Neural cell (in vitro differentiated cells): ENCODE data around the gene MTOR. TPM values are rescaled to one million over a fixed set of nuclear protein-coding genes. Genes with fewer than 3 reads are reported as not detected.
"Not testable (repeated sequence)": the region's sequence is repeated elsewhere in the genome, so short reads cannot be mapped to it uniquely, and the experiment has no call there.

ENCODE experiments used
- H2AFZ ChIP-seq: fragments of 200-600, 300-800 bp; sonication (generic), shearing (Covaris generic); 2 replicates; pipeline ENCODE4 v1.6.0; 2014; ENCODE audit warnings: low read depth, mild to moderate bottlenecking, antibody characterized with exemption, low read length, moderate library complexity
- H3F3A ChIP-seq: fragments of 200-600 bp; shearing (Covaris generic); 2 replicates; pipeline ENCODE4 v1.6.1; 2016; ENCODE audit warnings: mild to moderate bottlenecking, moderate library complexity, mixed read lengths, antibody characterized with exemption, low read length; ENCODE audit not compliant: insufficient read depth, poor library complexity, severe bottlenecking
- H3K27ac ChIP-seq: fragments of 200-600, 300-800 bp; sonication (generic), shearing (Covaris generic); 2 replicates; pipeline ENCODE4 v1.5.1; 2014; ENCODE audit warnings: mild to moderate bottlenecking, low read length, moderate library complexity
- H3K27me3 ChIP-seq: fragments of 300-800, 200-600 bp; sonication (generic), shearing (Covaris generic); 2 replicates; pipeline ENCODE4 v1.6.0; 2014; ENCODE audit warnings: mild to moderate bottlenecking, low read depth, low read length, moderate library complexity; ENCODE audit not compliant: insufficient read depth
- H3K36me3 ChIP-seq: fragments of 300-800, 200-600 bp; sonication (generic), shearing (Covaris generic); 2 replicates; pipeline ENCODE4 v1.5.1; 2014; ENCODE audit warnings: mild to moderate bottlenecking, antibody characterized with exemption, low read length, moderate library complexity; ENCODE audit not compliant: insufficient read depth
- H3K4me2 ChIP-seq: fragments of 300-800, 200-600 bp; sonication (generic), shearing (Covaris generic); 2 replicates; pipeline ENCODE4 v1.6.0; 2014; ENCODE audit warnings: mild to moderate bottlenecking, low read length
- H3K4me3 ChIP-seq: fragments of 300-800, 200-600 bp; sonication (generic), shearing (Covaris generic); 2 replicates; pipeline ENCODE4 v1.5.1; 2014; ENCODE audit warnings: mild to moderate bottlenecking, low read length, moderate library complexity
- H3K79me2 ChIP-seq: fragments of 200-600 bp; shearing (Covaris generic); replicated peaks from 2 replicates; pipeline ENCODE4 v1.6.0; 2014; ENCODE audit warnings: mild to moderate bottlenecking, low read length, moderate library complexity; ENCODE audit not compliant: insufficient read depth
- H3K9ac ChIP-seq: fragments of 300-800, 200-600 bp; sonication (generic), shearing (Covaris generic); 2 replicates; pipeline ENCODE4 v1.6.1; 2016; ENCODE audit warnings: mild to moderate bottlenecking, low read length, mixed read lengths
- H3K9me2 ChIP-seq: fragments of 200-600 bp; shearing (Covaris generic); 2 replicates; pipeline ENCODE4 v1.6.1; 2016; ENCODE audit warnings: mild to moderate bottlenecking, low read length, mixed read lengths; ENCODE audit not compliant: insufficient read depth
- H3K9me3 ChIP-seq: fragments of 200-600, 300-800 bp; sonication (generic), shearing (Covaris generic); 2 replicates; pipeline ENCODE4 v1.6.1; 2016; ENCODE audit warnings: mild to moderate bottlenecking, mixed run types, low read length, moderate library complexity, mixed read lengths
- H4K20me1 ChIP-seq: fragments of 200-600 bp; shearing (Covaris generic); 2 replicates; pipeline ENCODE4 v1.6.1; 2016; ENCODE audit warnings: mild to moderate bottlenecking, mixed run types; ENCODE audit not compliant: insufficient read depth
- EP300 ChIP-seq: fragments of 450-650 bp; conservative IDR thresholded peaks from 2 replicates; pipeline ENCODE4 v1.6.1; 2014; ENCODE audit warnings: antibody characterized with exemption, mild to moderate bottlenecking, moderate library complexity; ENCODE audit not compliant: poor library complexity, severe bottlenecking
- EZH2 ChIP-seq: fragments of 200-600, 300-800 bp; shearing (Covaris generic), sonication (generic); IDR thresholded peaks from 2 replicates; pipeline ENCODE4 v1.6.1; 2014; ENCODE audit warnings: antibody characterized with exemption, low read length, borderline replicate concordance, mild to moderate bottlenecking; ENCODE audit not compliant: insufficient read depth, poor library complexity, severe bottlenecking
- MXI1 ChIP-seq: fragments of 450-650 bp; conservative IDR thresholded peaks from 2 replicates; pipeline ENCODE4 v1.6.1; 2014; ENCODE audit warnings: antibody characterized with exemption, mild to moderate bottlenecking; ENCODE audit not compliant: poor library complexity, severe bottlenecking
- POLR2AphosphoS5 ChIP-seq: IDR thresholded peaks from 2 replicates; pipeline ENCODE4 v1.6.1; 2012
- RAD21 ChIP-seq: fragments of 450-650 bp; conservative IDR thresholded peaks from 2 replicates; pipeline ENCODE4 v1.6.1; 2014; ENCODE audit warnings: antibody characterized with exemption, mild to moderate bottlenecking, moderate library complexity
- SMC3 ChIP-seq: fragments of 450-650 bp; conservative IDR thresholded peaks from 2 replicates; pipeline ENCODE4 v1.6.1; 2014; ENCODE audit warnings: antibody characterized with exemption, mild to moderate bottlenecking, moderate library complexity; ENCODE audit not compliant: poor library complexity
- TAF1 ChIP-seq: IDR thresholded peaks from 2 replicates; pipeline ENCODE4 v1.6.1; 2012; ENCODE audit warnings: low read depth
- polyA plus RNA-seq: library from polyadenylated mRNA; depleted of rRNA; stranded (reverse); fragments of >200 nt; gene quantifications from 2 replicates; pipeline ENCODE4 v1.2.3, GENCODE V29; 2014
- TF ChIP-seq, protein P1 (sequence below): IDR thresholded peaks from 2 replicates; pipeline ENCODE4 v1.6.1; 2012; ENCODE audit warnings: borderline replicate concordance
- TF ChIP-seq, protein P2 (sequence below): fragments of 450-650 bp; IDR thresholded peaks from 2 replicates; pipeline ENCODE4 v1.5.1; 2014; ENCODE audit warnings: antibody characterized with exemption, mild to moderate bottlenecking, moderate library complexity; ENCODE audit not compliant: poor library complexity, severe bottlenecking

The MTOR gene
- polyA plus RNA-seq, 1 donor from 2014 or later = 41.2 TPM

- TF ChIP-seq TAF1 (no peak), EP300 (no peak), EZH2 (no peak), SMC3 (no peak), RAD21 (no peak), POLR2AphosphoS5 (no peak), MXI1 (no peak)
- TF ChIP-seq, protein P1, sequence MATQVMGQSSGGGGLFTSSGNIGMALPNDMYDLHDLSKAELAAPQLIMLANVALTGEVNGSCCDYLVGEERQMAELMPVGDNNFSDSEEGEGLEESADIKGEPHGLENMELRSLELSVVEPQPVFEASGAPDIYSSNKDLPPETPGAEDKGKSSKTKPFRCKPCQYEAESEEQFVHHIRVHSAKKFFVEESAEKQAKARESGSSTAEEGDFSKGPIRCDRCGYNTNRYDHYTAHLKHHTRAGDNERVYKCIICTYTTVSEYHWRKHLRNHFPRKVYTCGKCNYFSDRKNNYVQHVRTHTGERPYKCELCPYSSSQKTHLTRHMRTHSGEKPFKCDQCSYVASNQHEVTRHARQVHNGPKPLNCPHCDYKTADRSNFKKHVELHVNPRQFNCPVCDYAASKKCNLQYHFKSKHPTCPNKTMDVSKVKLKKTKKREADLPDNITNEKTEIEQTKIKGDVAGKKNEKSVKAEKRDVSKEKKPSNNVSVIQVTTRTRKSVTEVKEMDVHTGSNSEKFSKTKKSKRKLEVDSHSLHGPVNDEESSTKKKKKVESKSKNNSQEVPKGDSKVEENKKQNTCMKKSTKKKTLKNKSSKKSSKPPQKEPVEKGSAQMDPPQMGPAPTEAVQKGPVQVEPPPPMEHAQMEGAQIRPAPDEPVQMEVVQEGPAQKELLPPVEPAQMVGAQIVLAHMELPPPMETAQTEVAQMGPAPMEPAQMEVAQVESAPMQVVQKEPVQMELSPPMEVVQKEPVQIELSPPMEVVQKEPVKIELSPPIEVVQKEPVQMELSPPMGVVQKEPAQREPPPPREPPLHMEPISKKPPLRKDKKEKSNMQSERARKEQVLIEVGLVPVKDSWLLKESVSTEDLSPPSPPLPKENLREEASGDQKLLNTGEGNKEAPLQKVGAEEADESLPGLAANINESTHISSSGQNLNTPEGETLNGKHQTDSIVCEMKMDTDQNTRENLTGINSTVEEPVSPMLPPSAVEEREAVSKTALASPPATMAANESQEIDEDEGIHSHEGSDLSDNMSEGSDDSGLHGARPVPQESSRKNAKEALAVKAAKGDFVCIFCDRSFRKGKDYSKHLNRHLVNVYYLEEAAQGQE = no peak
- TF ChIP-seq, protein P2, sequence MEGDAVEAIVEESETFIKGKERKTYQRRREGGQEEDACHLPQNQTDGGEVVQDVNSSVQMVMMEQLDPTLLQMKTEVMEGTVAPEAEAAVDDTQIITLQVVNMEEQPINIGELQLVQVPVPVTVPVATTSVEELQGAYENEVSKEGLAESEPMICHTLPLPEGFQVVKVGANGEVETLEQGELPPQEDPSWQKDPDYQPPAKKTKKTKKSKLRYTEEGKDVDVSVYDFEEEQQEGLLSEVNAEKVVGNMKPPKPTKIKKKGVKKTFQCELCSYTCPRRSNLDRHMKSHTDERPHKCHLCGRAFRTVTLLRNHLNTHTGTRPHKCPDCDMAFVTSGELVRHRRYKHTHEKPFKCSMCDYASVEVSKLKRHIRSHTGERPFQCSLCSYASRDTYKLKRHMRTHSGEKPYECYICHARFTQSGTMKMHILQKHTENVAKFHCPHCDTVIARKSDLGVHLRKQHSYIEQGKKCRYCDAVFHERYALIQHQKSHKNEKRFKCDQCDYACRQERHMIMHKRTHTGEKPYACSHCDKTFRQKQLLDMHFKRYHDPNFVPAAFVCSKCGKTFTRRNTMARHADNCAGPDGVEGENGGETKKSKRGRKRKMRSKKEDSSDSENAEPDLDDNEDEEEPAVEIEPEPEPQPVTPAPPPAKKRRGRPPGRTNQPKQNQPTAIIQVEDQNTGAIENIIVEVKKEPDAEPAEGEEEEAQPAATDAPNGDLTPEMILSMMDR = no peak
- Histone ChIP-seq H3K9me2 (no peaks in the 10 kb centered on the region), H3K4me2 (no peak overlapping the region), H3F3A (no peaks in the 10 kb centered on the region), H4K20me1 (no peaks in the 10 kb centered on the region), H3K4me3 (no peak overlapping the region), H3K9me3 (no peaks in the 10 kb centered on the region), H3K36me3 (no peaks in the 10 kb centered on the region), H3K27me3 (no peaks in the 10 kb centered on the region), H3K79me2 (no peaks in the 10 kb centered on the region), H2AFZ (no peak overlapping the region), H3K9ac (no peak overlapping the region), H3K27ac (no peak overlapping the region)
Observed at GRCh38 chr1:11078631-11079030, 183.7 kb downstream of the MTOR start.

- not testable (repeated sequence) for H3K4me3 ChIP-seq, H3K9ac ChIP-seq, H3K4me2 ChIP-seq, H3K9me2 ChIP-seq, H3K27me3 ChIP-seq, H3K9me3 ChIP-seq, H3F3A ChIP-seq, H4K20me1 ChIP-seq, H3K27ac ChIP-seq, H3K79me2 ChIP-seq, H2AFZ ChIP-seq, H3K36me3 ChIP-seq
Observed at GRCh38 chr1:11073398-11073797, 189.0 kb downstream of the MTOR start.

DNA sequence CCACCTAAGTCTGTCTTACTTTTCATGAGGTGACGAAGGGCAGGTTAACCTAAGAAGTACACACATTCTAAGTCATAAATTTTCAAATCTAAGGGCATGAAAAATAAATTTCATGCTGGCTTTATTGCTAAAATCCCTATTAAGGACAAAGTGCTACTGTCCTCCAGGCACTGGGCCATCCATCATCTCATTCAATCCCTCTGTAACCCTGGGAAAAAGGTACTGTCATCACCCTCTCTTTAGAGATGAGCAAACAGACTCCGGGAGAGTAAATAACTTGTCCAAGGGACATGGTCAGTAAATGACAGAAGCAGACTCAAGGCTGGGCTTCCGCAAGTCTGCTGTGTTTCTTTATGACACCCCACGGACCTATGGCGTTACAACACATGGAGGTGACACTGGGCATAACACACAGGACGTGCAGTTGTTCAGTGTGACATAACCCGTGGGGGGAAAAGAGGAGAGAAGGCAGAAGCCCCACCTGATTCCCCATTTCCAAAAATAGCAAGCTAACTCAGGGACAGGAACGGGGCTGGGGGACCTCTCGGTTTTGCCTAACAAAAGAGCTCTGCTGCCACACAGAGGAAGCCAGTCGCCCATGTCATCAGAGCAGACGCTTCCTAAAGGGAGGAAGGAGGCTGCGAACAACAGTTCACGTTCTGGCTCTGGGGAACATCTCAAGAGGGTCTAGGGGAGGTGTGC is 190.0 kb downstream of the MTOR start:
- no peaks in the 10 kb centered on the region for H3K9me2 ChIP-seq
- H3K9me3 ChIP-seq = no peaks in the 10 kb centered on the region
- no peaks in the 10 kb centered on the region for H3K27me3 ChIP-seq
- no peak overlapping the region for H2AFZ ChIP-seq
- H3F3A ChIP-seq = no peaks in the 10 kb centered on the region
- H3K27ac ChIP-seq = no peak overlapping the region
- TF ChIP-seq, protein P2 = no peak
- TF ChIP-seq EP300 = no peak
- TF ChIP-seq RAD21 = no peak
- no peak for TF ChIP-seq SMC3
- TF ChIP-seq EZH2 = no peak
- TF ChIP-seq, protein P1 = no peak
- TF ChIP-seq MXI1 = no peak
- no peak for TF ChIP-seq POLR2AphosphoS5
- H3K36me3 ChIP-seq = peaks cover 5% of the 10 kb centered on the region
- no peak overlapping the region for H3K9ac ChIP-seq
- no peak overlapping the region for H3K4me3 ChIP-seq
- no peak overlapping the region for H3K4me2 ChIP-seq
- H4K20me1 ChIP-seq = no peaks in the 10 kb centered on the region
- H3K79me2 ChIP-seq = no peaks in the 10 kb centered on the region
